Dendritic cell treated with granulocyte-macrophage colony-stimulating factor and Interleukin-4, amounts not matched to agents 40 ng/mL and 50 ng/mL, for 4 days (primary cell): Measurements from ENCODE around the gene THOC5.

Source experiments
- H3K27ac Mint-ChIP-seq: one replicate; pipeline ENCODE4 v1.8.0; 2022; ENCODE audit warnings: mild to moderate bottlenecking, mixed read lengths
- H3K27me3 Mint-ChIP-seq: one replicate; pipeline ENCODE4 v1.8.0; 2022; ENCODE audit warnings: mild to moderate bottlenecking, mixed read lengths
- H3K36me3 Mint-ChIP-seq: one replicate; pipeline ENCODE4 v1.8.0; 2022; ENCODE audit warnings: low read depth, mixed read lengths
- H3K4me1 Mint-ChIP-seq: one replicate; pipeline ENCODE4 v1.8.0; 2022; ENCODE audit warnings: low read depth, mixed read lengths
- H3K4me3 Mint-ChIP-seq: one replicate; pipeline ENCODE4 v1.8.0; 2022; ENCODE audit warnings: mild to moderate bottlenecking, moderate library complexity, mixed read lengths
- H3K9me3 Mint-ChIP-seq: one replicate; pipeline ENCODE4 v1.8.0; 2022; ENCODE audit warnings: mixed read lengths
- intact Hi-C: fragments of 100-400 bp; cut with micrococcal nuclease; formaldehyde crosslinking; loops from one replicate; pipeline ENCODE4 v1.15.0; 2022

Gene THOC5

GRCh38 chr22:29482253-29482652, 71.3 kb downstream of the THOC5 start:
- H3K36me3 Mint-ChIP-seq = peaks cover 9% of the 10 kb centered on the region
- peaks cover 38% of the 10 kb centered on the region for H3K4me1 Mint-ChIP-seq
- peaks cover 56% of the 10 kb centered on the region for H3K27me3 Mint-ChIP-seq
- intact Hi-C loops = no loop called here
- no peaks in the 10 kb centered on the region for H3K9me3 Mint-ChIP-seq
- peak overlapping the region; percentile 42 for H3K27ac Mint-ChIP-seq
- no peak overlapping the region for H3K4me3 Mint-ChIP-seq

GRCh38 chr22:29481265-29482000, 72.1 kb downstream of the THOC5 start:
- peak overlapping the region; percentile 42 for H3K27ac Mint-ChIP-seq
- peaks cover 60% of the 10 kb centered on the region for H3K27me3 Mint-ChIP-seq

GRCh38 chr22:29480512-29481264, 72.9 kb downstream of the THOC5 start:
- Mint-ChIP-seq H3K27ac (peak overlapping the region; percentile 42), H3K4me3 (peak overlapping the region; percentile 62), H3K4me1 (peaks cover 38% of the 10 kb centered on the region), H3K27me3 (peaks cover 67% of the 10 kb centered on the region), H3K36me3 (no peaks in the 10 kb centered on the region), H3K9me3 (no peaks in the 10 kb centered on the region)
- intact Hi-C loops = no loop called here

More at GRCh38 chr22:29481265-29482000, 72.1 kb downstream of the THOC5 start:
- H3K9me3 Mint-ChIP-seq = no peaks in the 10 kb centered on the region
- peaks cover 38% of the 10 kb centered on the region for H3K4me1 Mint-ChIP-seq
- peak overlapping the region; percentile 62 for H3K4me3 Mint-ChIP-seq
- intact Hi-C loops = no loop called here
- peaks cover 5% of the 10 kb centered on the region for H3K36me3 Mint-ChIP-seq

- H3K4me1 Mint-ChIP-seq = peaks cover 38% of the 10 kb centered on the region
- intact Hi-C loops = no loop called here
- H3K36me3 Mint-ChIP-seq = no peaks in the 10 kb centered on the region
- no peak overlapping the region for H3K27ac Mint-ChIP-seq
- H3K9me3 Mint-ChIP-seq = no peaks in the 10 kb centered on the region
- peak overlapping the region; percentile 62 for H3K4me3 Mint-ChIP-seq
- H3K27me3 Mint-ChIP-seq = peaks cover 71% of the 10 kb centered on the region
Measured at GRCh38 chr22:29480262-29480511, 73.4 kb downstream of the THOC5 start.

GRCh38 chr22:29479417-29480261, 73.9 kb downstream of the THOC5 start, which contains the start of gene NEFH:
Gene NEFH, plus strand, starts transcription at chr22:29480218. Its CDS starts 45 bp downstream, at chr22:29480263.
- peak within 1 kb of the TSS; percentile 62 for H3K4me3 Mint-ChIP-seq
- H3K36me3 Mint-ChIP-seq = no peaks in the 10 kb centered on the region
- no peak within 1 kb of the TSS for H3K27ac Mint-ChIP-seq
- intact Hi-C loops = loop anchor here (5.0 kb wide), 1 partner anchor 92 kb away; the partner anchor contains the start of gene AP1B1
- H3K9me3 Mint-ChIP-seq = no peaks in the 10 kb centered on the region
- peaks cover 71% of the 10 kb centered on the region for H3K27me3 Mint-ChIP-seq
- H3K4me1 Mint-ChIP-seq = peaks cover 38% of the 10 kb centered on the region

- H3K27me3 Mint-ChIP-seq = peaks cover 74% of the 10 kb centered on the region
- peak overlapping the region; percentile 59 for H3K4me3 Mint-ChIP-seq
- no peaks in the 10 kb centered on the region for H3K36me3 Mint-ChIP-seq
- intact Hi-C loops = loop anchor here (5.0 kb wide), 1 partner anchor 91 kb away; the partner anchor contains the start of gene AP1B1
- H3K4me1 Mint-ChIP-seq = peaks cover 38% of the 10 kb centered on the region
- H3K9me3 Mint-ChIP-seq = no peaks in the 10 kb centered on the region
- peak overlapping the region; percentile 7 for H3K27ac Mint-ChIP-seq
Measured at GRCh38 chr22:29478326-29479276, 75.0 kb downstream of the THOC5 start.

- no peaks in the 10 kb centered on the region for H3K36me3 Mint-ChIP-seq
- H3K27me3 Mint-ChIP-seq = peaks cover 72% of the 10 kb centered on the region
- intact Hi-C loops = loop anchor here (5.0 kb wide), 1 partner anchor 91 kb away; the partner anchor contains the start of gene AP1B1
- peak overlapping the region; percentile 59 for H3K4me3 Mint-ChIP-seq
- H3K4me1 Mint-ChIP-seq = peaks cover 38% of the 10 kb centered on the region
- H3K27ac Mint-ChIP-seq = peak overlapping the region; percentile 7
- H3K9me3 Mint-ChIP-seq = no peaks in the 10 kb centered on the region
Measured at GRCh38 chr22:29477723-29478318, 75.7 kb downstream of the THOC5 start.

GRCh38 chr22:29476116-29476515, 77.4 kb downstream of the THOC5 start:
- no peak overlapping the region for H3K27ac Mint-ChIP-seq
- peaks cover 64% of the 10 kb centered on the region for H3K27me3 Mint-ChIP-seq
- H3K36me3 Mint-ChIP-seq = no peaks in the 10 kb centered on the region
- intact Hi-C loops = loop anchor here (5.0 kb wide), 1 partner anchor 89 kb away; the partner anchor contains the start of gene AP1B1
- no peaks in the 10 kb centered on the region for H3K9me3 Mint-ChIP-seq
- peaks cover 26% of the 10 kb centered on the region for H3K4me1 Mint-ChIP-seq
- H3K4me3 Mint-ChIP-seq = no peak overlapping the region

GRCh38 chr22:29475550-29475949, 78.0 kb downstream of the THOC5 start:
- intact Hi-C loops = loop anchor here (5.0 kb wide), 1 partner anchor 88 kb away; the partner anchor contains the start of gene AP1B1
- Mint-ChIP-seq H3K9me3 (no peaks in the 10 kb centered on the region), H3K4me3 (no peak overlapping the region), H3K27ac (no peak overlapping the region), H3K4me1 (peaks cover 24% of the 10 kb centered on the region), H3K36me3 (no peaks in the 10 kb centered on the region), H3K27me3 (peaks cover 59% of the 10 kb centered on the region)

- Mint-ChIP-seq H3K9me3 (no peaks in the 10 kb centered on the region), H3K27me3 (peaks cover 53% of the 10 kb centered on the region), H3K36me3 (peaks cover 6% of the 10 kb centered on the region), H3K27ac (no peak overlapping the region), H3K4me3 (no peak overlapping the region), H3K4me1 (peaks cover 4% of the 10 kb centered on the region)
- intact Hi-C loops = no loop called here
Measured at GRCh38 chr22:29473001-29473400, 80.6 kb downstream of the THOC5 start.

GRCh38 chr22:29470159-29470855, 83.2 kb downstream of the THOC5 start:
- peaks cover 6% of the 10 kb centered on the region for H3K36me3 Mint-ChIP-seq
- peaks cover 33% of the 10 kb centered on the region for H3K27me3 Mint-ChIP-seq
- H3K27ac Mint-ChIP-seq = no peak overlapping the region
- peak overlapping the region; percentile 63 for H3K4me3 Mint-ChIP-seq
- intact Hi-C loops = no loop called here
- no peaks in the 10 kb centered on the region for H3K4me1 Mint-ChIP-seq
- no peaks in the 10 kb centered on the region for H3K9me3 Mint-ChIP-seq

- H3K4me1 Mint-ChIP-seq = no peaks in the 10 kb centered on the region
- H3K4me3 Mint-ChIP-seq = peak overlapping the region; percentile 63
- peaks cover 32% of the 10 kb centered on the region for H3K27me3 Mint-ChIP-seq
- intact Hi-C loops = no loop called here
- H3K9me3 Mint-ChIP-seq = no peaks in the 10 kb centered on the region
- no peak overlapping the region for H3K27ac Mint-ChIP-seq
- peaks cover 6% of the 10 kb centered on the region for H3K36me3 Mint-ChIP-seq
Measured at GRCh38 chr22:29469755-29470154, 83.8 kb downstream of the THOC5 start.
